H7 (cell line): Measurements from ENCODE around the gene ITK. TPM values are rescaled to one million over a fixed set of nuclear protein-coding genes. Genes with fewer than 3 reads are reported as not detected.

Source experiments
- DNase-seq: peaks from one replicate; pipeline ENCODE4 v3.0.0; 2012
- H3K27me3 ChIP-seq: 2 replicates; pipeline ENCODE4 v1.6.0; 2011; ENCODE audit warnings: mild to moderate bottlenecking, low read length; ENCODE audit not compliant: control insufficient read depth, insufficient read depth
- H3K36me3 ChIP-seq: replicated peaks from 2 replicates; pipeline ENCODE4 v1.5.1; 2011; ENCODE audit warnings: low read length; ENCODE audit not compliant: control insufficient read depth, insufficient read depth
- H3K4me3 ChIP-seq: 2 replicates; pipeline ENCODE4 v1.5.1; 2011; ENCODE audit warnings: low read depth, mild to moderate bottlenecking, control low read depth, low read length, moderate library complexity; ENCODE audit not compliant: insufficient read depth
- total RNA-seq: library from RNA; depleted of rRNA; stranded (reverse); fragments of >200 nt; shearing (Covaris generic); gene quantifications from 2 replicates; pipeline ENCODE4 v1.2.3, GENCODE V29; 2014

Gene ITK
- total RNA-seq, 1 experiment from 2014 or later, result 0.03 TPM

- Histone ChIP-seq H3K36me3 (peaks cover 9% of the 10 kb centered on the region), H3K27me3 (no peaks in the 10 kb centered on the region), H3K4me3 (no peak overlapping the region)
- no peak for DNase-seq
These were observed 104.0 kb downstream of the ITK start for GRCh38 chr5:157284458-157285212.

- no peak for DNase-seq
- no peak overlapping the region for H3K4me3 ChIP-seq
- no peaks in the 10 kb centered on the region for H3K27me3 ChIP-seq
- H3K36me3 ChIP-seq, result peaks cover 9% of the 10 kb centered on the region
These were observed 104.8 kb downstream of the ITK start for GRCh38 chr5:157285310-157286035.

- no peak overlapping the region for H3K4me3 ChIP-seq
- no peaks in the 10 kb centered on the region for H3K27me3 ChIP-seq
- H3K36me3 ChIP-seq, result peaks cover 11% of the 10 kb centered on the region
- no peak for DNase-seq
These were observed 106.1 kb downstream of the ITK start for GRCh38 chr5:157286761-157287211.

GRCh38 chr5:157288405-157289163, 107.9 kb downstream of the ITK start:
- DNase-seq, result no peak
- Histone ChIP-seq H3K27me3 (no peaks in the 10 kb centered on the region), H3K4me3 (no peak overlapping the region), H3K36me3 (peaks cover 11% of the 10 kb centered on the region)

- peaks cover 11% of the 10 kb centered on the region for H3K36me3 ChIP-seq
These were observed 108.7 kb downstream of the ITK start for GRCh38 chr5:157289164-157289819.

GRCh38 chr5:157290156-157290980, 109.7 kb downstream of the ITK start:
- DNase-seq, result no peak
- Histone ChIP-seq H3K4me3 (no peak overlapping the region), H3K27me3 (no peaks in the 10 kb centered on the region), H3K36me3 (peaks cover 11% of the 10 kb centered on the region)

More at GRCh38 chr5:157289164-157289819, 108.7 kb downstream of the ITK start:
- no peaks in the 10 kb centered on the region for H3K27me3 ChIP-seq
- H3K4me3 ChIP-seq, result no peak overlapping the region
- no peak for DNase-seq

GRCh38 chr5:157290981-157291711, 110.5 kb downstream of the ITK start:
- H3K4me3 ChIP-seq, result no peak overlapping the region
- no peaks in the 10 kb centered on the region for H3K27me3 ChIP-seq
- H3K36me3 ChIP-seq, result peaks cover 13% of the 10 kb centered on the region
- DNase-seq, result no peak

- H3K27me3 ChIP-seq, result no peaks in the 10 kb centered on the region
- peaks cover 10% of the 10 kb centered on the region for H3K36me3 ChIP-seq
- H3K4me3 ChIP-seq, result no peak overlapping the region
- no peak for DNase-seq
These were observed 112.0 kb downstream of the ITK start for GRCh38 chr5:157292599-157292998.

- no peak overlapping the region for H3K4me3 ChIP-seq
- no peaks in the 10 kb centered on the region for H3K27me3 ChIP-seq
- H3K36me3 ChIP-seq, result peaks cover 5% of the 10 kb centered on the region
- DNase-seq, result peak; percentile 37
These were observed 113.9 kb downstream of the ITK start for GRCh38 chr5:157294407-157295091.

GRCh38 chr5:157295247-157295646, 114.6 kb downstream of the ITK start:
- H3K36me3 ChIP-seq, result peaks cover 5% of the 10 kb centered on the region
- no peaks in the 10 kb centered on the region for H3K27me3 ChIP-seq
- no peak overlapping the region for H3K4me3 ChIP-seq
- no peak for DNase-seq

GRCh38 chr5:157300564-157300963, 119.9 kb downstream of the ITK start:
- Histone ChIP-seq H3K36me3 (peaks cover 12% of the 10 kb centered on the region), H3K27me3 (no peaks in the 10 kb centered on the region), H3K4me3 (no peak overlapping the region)
- DNase-seq, result no peak

- Histone ChIP-seq H3K36me3 (peaks cover 10% of the 10 kb centered on the region), H3K27me3 (no peaks in the 10 kb centered on the region), H3K4me3 (no peak overlapping the region)
- DNase-seq, result no peak
These were observed 120.4 kb downstream of the ITK start for GRCh38 chr5:157301066-157301465.

- Histone ChIP-seq H3K27me3 (no peaks in the 10 kb centered on the region), H3K4me3 (no peak overlapping the region), H3K36me3 (peaks cover 8% of the 10 kb centered on the region)
- DNase-seq, result no peak
These were observed 122.4 kb downstream of the ITK start for GRCh38 chr5:157303023-157303422.
